Stomach smooth muscle (tissue), 2 donors: ENCODE measurements around the gene KAT6B.

ENCODE experiments used
- H3K27ac ChIP-seq: one replicate; pipeline ENCODE4 v1.7.0; 2013; ENCODE audit warnings: mild to moderate bottlenecking, low read length, inconsistent platforms
- H3K27me3 ChIP-seq, 2 donors: one replicate each; pipeline ENCODE4 v1.7.0; 2013; ENCODE audit warnings: low read length in 2 of 2; ENCODE audit not compliant: insufficient read depth in 2 of 2, control insufficient read depth in 1 of 2
- H3K36me3 ChIP-seq, 2 donors: one replicate each; pipeline ENCODE4 v1.7.0; 2013; ENCODE audit warnings: low read length in 2 of 2; ENCODE audit not compliant: control insufficient read depth in 2 of 2, insufficient read depth in 2 of 2
- H3K4me1 ChIP-seq: one replicate; pipeline ENCODE4 v1.7.0; 2013; ENCODE audit warnings: low read length; ENCODE audit not compliant: control insufficient read depth, insufficient read depth
- H3K4me3 ChIP-seq, 2 donors: one replicate each; pipeline ENCODE4 v1.7.0; 2013; ENCODE audit warnings: low read length in 2 of 2
- H3K9ac ChIP-seq, 2 donors: one replicate each; pipeline ENCODE4 v1.7.0; 2013; ENCODE audit warnings: low read length in 2 of 2, mild to moderate bottlenecking in 1 of 2
- H3K9me3 ChIP-seq, 2 donors: one replicate each; pipeline ENCODE4 v1.7.0; 2013; ENCODE audit warnings: low read length in 2 of 2; ENCODE audit not compliant: control insufficient read depth in 2 of 2
- donor health status: healthy.
- donor health status: Pancreatic carcinoma.

Gene KAT6B

GRCh38 chr10:74930965-74931364, 104.6 kb downstream of the KAT6B start:
- Histone ChIP-seq H3K27ac (peak overlapping the region; percentile 78), H3K4me1 (peaks cover 35% of the 10 kb centered on the region), H3K9ac (peak overlapping the region; percentile 37 to 60), H3K36me3 (no peaks in the 10 kb centered on the region), H3K27me3 (no peaks in the 10 kb centered on the region), H3K9me3 (no peaks in the 10 kb centered on the region), H3K4me3 (peak overlapping the region; percentile 3 to 26)

GRCh38 chr10:74932648-74933047, 106.2 kb downstream of the KAT6B start:
- H3K4me1 ChIP-seq, result peaks cover 28% of the 10 kb centered on the region
- H3K27me3 ChIP-seq, result no peaks in the 10 kb centered on the region
- H3K27ac ChIP-seq, result peak overlapping the region; percentile 78
- H3K4me3 ChIP-seq, result no peak overlapping the region
- H3K9ac ChIP-seq, result peak overlapping the region in 1 of 2 donors; percentile 0
- no peaks in the 10 kb centered on the region for H3K9me3 ChIP-seq
- no peaks in the 10 kb centered on the region for H3K36me3 ChIP-seq

- peaks cover 31% of the 10 kb centered on the region for H3K4me1 ChIP-seq
- H3K9me3 ChIP-seq, result no peaks in the 10 kb centered on the region
- H3K27ac ChIP-seq, result peak overlapping the region; percentile 78
- H3K27me3 ChIP-seq, result no peaks in the 10 kb centered on the region
- H3K36me3 ChIP-seq, result no peaks in the 10 kb centered on the region
- no peak overlapping the region for H3K4me3 ChIP-seq
- no peak overlapping the region for H3K9ac ChIP-seq
Measured at GRCh38 chr10:74934100-74934812, 107.9 kb downstream of the KAT6B start.

GRCh38 chr10:74936577-74937265, 110.3 kb downstream of the KAT6B start:
- Histone ChIP-seq H3K4me1 (peaks cover 21% of the 10 kb centered on the region), H3K27me3 (no peaks in the 10 kb centered on the region), H3K4me3 (peak overlapping the region in 1 of 2 donors; percentile 1), H3K36me3 (no peaks in the 10 kb centered on the region), H3K27ac (peak overlapping the region; percentile 13), H3K9ac (no peak overlapping the region), H3K9me3 (no peaks in the 10 kb centered on the region)

- H3K4me3 ChIP-seq, result peak overlapping the region in 1 of 2 donors; percentile 1
- no peaks in the 10 kb centered on the region for H3K9me3 ChIP-seq
- peak overlapping the region; percentile 13 for H3K27ac ChIP-seq
- H3K9ac ChIP-seq, result no peak overlapping the region
- H3K27me3 ChIP-seq, result no peaks in the 10 kb centered on the region
- H3K36me3 ChIP-seq, result no peaks in the 10 kb centered on the region
- peaks cover 21% of the 10 kb centered on the region for H3K4me1 ChIP-seq
Measured at GRCh38 chr10:74937266-74937856, 111.0 kb downstream of the KAT6B start.

- Histone ChIP-seq H3K9ac (no peak overlapping the region), H3K9me3 (no peaks in the 10 kb centered on the region), H3K36me3 (no peaks in the 10 kb centered on the region), H3K27me3 (no peaks in the 10 kb centered on the region), H3K4me3 (no peak overlapping the region), H3K4me1 (peaks cover 9% of the 10 kb centered on the region), H3K27ac (no peak overlapping the region)
Measured at GRCh38 chr10:74944205-74944604, 117.8 kb downstream of the KAT6B start.

GRCh38 chr10:74947781-74948401, 121.5 kb downstream of the KAT6B start:
- Histone ChIP-seq H3K36me3 (no peaks in the 10 kb centered on the region), H3K4me3 (no peak overlapping the region), H3K27me3 (no peaks in the 10 kb centered on the region), H3K4me1 (peaks cover 11% of the 10 kb centered on the region), H3K27ac (no peak overlapping the region), H3K9ac (no peak overlapping the region), H3K9me3 (no peaks in the 10 kb centered on the region)

- no peaks in the 10 kb centered on the region for H3K9me3 ChIP-seq
- no peak overlapping the region for H3K4me3 ChIP-seq
- no peak overlapping the region for H3K27ac ChIP-seq
- no peaks in the 10 kb centered on the region for H3K36me3 ChIP-seq
- H3K4me1 ChIP-seq, result peaks cover 11% of the 10 kb centered on the region
- no peaks in the 10 kb centered on the region for H3K27me3 ChIP-seq
- H3K9ac ChIP-seq, result no peak overlapping the region
Measured at GRCh38 chr10:74949034-74949832, 122.8 kb downstream of the KAT6B start.

- Histone ChIP-seq H3K27me3 (no peaks in the 10 kb centered on the region), H3K27ac (no peak overlapping the region), H3K9ac (no peak overlapping the region), H3K9me3 (no peaks in the 10 kb centered on the region), H3K4me1 (peaks cover 11% of the 10 kb centered on the region), H3K36me3 (no peaks in the 10 kb centered on the region), H3K4me3 (no peak overlapping the region)
Measured at GRCh38 chr10:74949843-74950765, 123.7 kb downstream of the KAT6B start.
